Breast epithelium (tissue), 4 donors: ENCODE measurements around the gene CIRBP. TPM values are rescaled to one million over a fixed set of nuclear protein-coding genes. Genes with fewer than 3 reads are reported as not detected.

Experiments
- DNase-seq, 2 donors: peaks; one replicate each; pipeline ENCODE4 v3.0.0-alpha.2; 2019; ENCODE audit warnings: low spot score in 2 of 2
- H3K27ac ChIP-seq, 2 donors: fragments of 200-600 bp; sonication (generic) in 1 of 2; one replicate each; pipeline ENCODE4 v1.5.1; 2016 to 2019; ENCODE audit warnings: mild to moderate bottlenecking in 1 of 2
- H3K27me3 ChIP-seq, 2 donors: fragments of 200-600 bp; sonication (generic) in 1 of 2; one replicate each; pipeline versions ENCODE4 v1.5.1 to v1.6.0; 2017 to 2019; ENCODE audit warnings: control low read depth in 1 of 2, mild to moderate bottlenecking in 1 of 2
- H3K36me3 ChIP-seq: fragments of 200-600 bp; one replicate; pipeline ENCODE4 v1.5.1; 2019
- H3K4me1 ChIP-seq, 2 donors: fragments of 200-600 bp; sonication (generic); one replicate each; pipeline ENCODE4 v1.5.1; 2016 to 2019; ENCODE audit warnings: control low read depth in 1 of 2
- H3K4me3 ChIP-seq, 3 donors: fragments of 200-600 bp; sonication (generic); 1 replicate in 2 of 3; 2 replicates in 1 of 3; pipeline ENCODE4 v1.5.1; 2016 to 2019; ENCODE audit warnings: mild to moderate bottlenecking in 3 of 3, moderate library complexity in 2 of 3
- H3K9me3 ChIP-seq, 2 donors: fragments of 200-600 bp; sonication (generic) in 1 of 2; one replicate each; pipeline ENCODE4 v1.5.1; 2016 to 2019; ENCODE audit warnings: control low read depth in 1 of 2
- POLR2A ChIP-seq: fragments of 450-650 bp; IDR thresholded peaks from one replicate; pipeline ENCODE4 v1.6.1; 2016; ENCODE audit warnings: antibody characterized with exemption, mild to moderate bottlenecking, moderate library complexity
- POLR2AphosphoS5 ChIP-seq, 3 donors: sonication (generic); formaldehyde crosslinking; IDR thresholded peaks; one replicate each; pipeline ENCODE4 v1.6.1; 2017; ENCODE audit warnings: antibody characterized with exemption in 3 of 3
- intact Hi-C: fragments of 100-400 bp; cut with DNase I; formaldehyde crosslinking; loops from one replicate; pipeline ENCODE4 v1.15.1; 2023; ENCODE audit warnings: low total_unique reads
- total RNA-seq, 3 donors: library from RNA; depleted of rRNA; stranded (reverse); fragments of >200 nt; gene quantifications; one replicate each; pipeline ENCODE4 v1.1.0, GENCODE V29; 2016
- TF ChIP-seq, protein P1 (sequence below), 3 donors: fragments of 450-650 bp; IDR thresholded peaks; one replicate each; pipeline ENCODE4 v1.5.1; 2016 to 2017; ENCODE audit warnings: antibody characterized with exemption in 3 of 3, mild to moderate bottlenecking in 3 of 3, moderate library complexity in 3 of 3

Gene CIRBP
- total RNA-seq, 3 donors from 2014 or later = 458 to 758 (median 656) TPM

DNA sequence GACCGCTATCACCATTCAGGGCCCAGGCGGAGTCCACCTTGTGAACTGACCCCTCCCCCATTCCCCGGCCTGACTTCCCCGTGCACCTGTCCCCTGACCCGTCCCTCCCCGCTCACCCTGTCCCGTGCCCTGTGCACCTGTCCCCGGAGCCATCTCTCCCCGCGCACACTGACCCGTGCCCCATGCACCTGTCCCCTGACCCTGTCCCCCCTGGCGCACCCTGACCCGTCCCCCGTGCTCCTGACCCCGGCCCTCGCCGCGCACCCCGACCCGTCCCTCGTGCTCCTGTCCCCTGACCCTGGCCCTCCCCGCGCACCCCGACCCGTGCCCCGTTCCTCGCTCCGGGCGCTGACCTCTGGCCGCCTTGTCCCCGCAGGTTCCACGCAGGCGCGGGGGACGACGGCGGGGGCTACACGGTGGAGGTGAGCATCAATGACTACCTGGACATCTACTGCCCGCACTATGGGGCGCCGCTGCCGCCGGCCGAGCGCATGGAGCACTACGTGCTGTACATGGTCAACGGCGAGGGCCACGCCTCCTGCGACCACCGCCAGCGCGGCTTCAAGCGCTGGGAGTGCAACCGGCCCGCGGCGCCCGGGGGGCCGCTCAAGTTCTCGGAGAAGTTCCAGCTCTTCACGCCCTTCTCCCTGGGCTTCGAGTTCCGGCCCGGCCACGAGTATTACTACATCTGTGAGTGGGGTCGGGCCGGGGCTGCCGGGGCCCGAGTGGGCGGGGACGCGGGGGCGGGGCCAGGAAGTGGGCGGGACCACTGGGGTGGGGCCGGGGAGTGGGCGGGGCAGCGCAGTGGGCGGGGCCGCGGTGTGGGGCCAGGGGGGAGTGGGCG lies 26.3 kb downstream of the CIRBP start:
- peak overlapping the region in 2 of 3 donors; percentile 23 to 55 for H3K4me3 ChIP-seq
- DNase-seq = no peak
- H3K27me3 ChIP-seq = peaks cover 30 to 67% of the 10 kb centered on the region in 2 donors
- peaks cover 0 to 6% of the 10 kb centered on the region in 2 donors for H3K4me1 ChIP-seq
- TF ChIP-seq, protein P1, sequence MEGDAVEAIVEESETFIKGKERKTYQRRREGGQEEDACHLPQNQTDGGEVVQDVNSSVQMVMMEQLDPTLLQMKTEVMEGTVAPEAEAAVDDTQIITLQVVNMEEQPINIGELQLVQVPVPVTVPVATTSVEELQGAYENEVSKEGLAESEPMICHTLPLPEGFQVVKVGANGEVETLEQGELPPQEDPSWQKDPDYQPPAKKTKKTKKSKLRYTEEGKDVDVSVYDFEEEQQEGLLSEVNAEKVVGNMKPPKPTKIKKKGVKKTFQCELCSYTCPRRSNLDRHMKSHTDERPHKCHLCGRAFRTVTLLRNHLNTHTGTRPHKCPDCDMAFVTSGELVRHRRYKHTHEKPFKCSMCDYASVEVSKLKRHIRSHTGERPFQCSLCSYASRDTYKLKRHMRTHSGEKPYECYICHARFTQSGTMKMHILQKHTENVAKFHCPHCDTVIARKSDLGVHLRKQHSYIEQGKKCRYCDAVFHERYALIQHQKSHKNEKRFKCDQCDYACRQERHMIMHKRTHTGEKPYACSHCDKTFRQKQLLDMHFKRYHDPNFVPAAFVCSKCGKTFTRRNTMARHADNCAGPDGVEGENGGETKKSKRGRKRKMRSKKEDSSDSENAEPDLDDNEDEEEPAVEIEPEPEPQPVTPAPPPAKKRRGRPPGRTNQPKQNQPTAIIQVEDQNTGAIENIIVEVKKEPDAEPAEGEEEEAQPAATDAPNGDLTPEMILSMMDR (IDR thresholded peaks at IDR 0.05) = no peak
- TF ChIP-seq POLR2AphosphoS5 (IDR thresholded peaks at IDR 0.05) (no peak), POLR2A (no peak)
- no peak overlapping the region for H3K27ac ChIP-seq
- H3K9me3 ChIP-seq = no peaks in the 10 kb centered on the region
- no peaks in the 10 kb centered on the region for H3K36me3 ChIP-seq
- intact Hi-C loops = no loop called here

DNA sequence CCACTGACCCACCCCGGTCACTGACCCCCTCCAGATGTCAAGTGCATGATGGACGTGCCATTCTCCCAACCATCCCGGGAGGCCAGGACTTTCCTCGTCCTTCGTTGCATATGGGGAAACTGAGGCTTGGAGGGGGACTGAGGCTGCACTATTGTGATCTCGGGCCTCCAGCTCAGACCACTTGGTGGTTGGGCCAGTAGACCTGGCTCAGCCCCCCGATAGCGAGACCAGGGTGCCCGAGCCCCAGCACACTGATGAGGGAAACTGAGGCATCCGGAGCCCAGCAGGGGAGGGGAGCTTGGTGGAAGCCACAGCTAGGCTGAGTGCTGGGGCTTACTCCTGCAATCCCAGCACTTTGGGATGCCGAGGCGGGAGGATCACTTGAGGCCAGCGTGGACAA lies 26.9 kb downstream of the CIRBP start:
- no peak for DNase-seq
- intact Hi-C loops = no loop called here
- peaks cover 30 to 60% of the 10 kb centered on the region in 2 donors for H3K27me3 ChIP-seq
- H3K4me1 ChIP-seq = peaks cover 0 to 6% of the 10 kb centered on the region in 2 donors
- H3K4me3 ChIP-seq = peak overlapping the region in 1 of 3 donors; percentile 55
- H3K27ac ChIP-seq = no peak overlapping the region
- no peak for TF ChIP-seq POLR2AphosphoS5 (IDR thresholded peaks at IDR 0.05)
- TF ChIP-seq, protein P1 (IDR thresholded peaks at IDR 0.05) = no peak
- no peak for TF ChIP-seq POLR2A
- H3K9me3 ChIP-seq = no peaks in the 10 kb centered on the region
- H3K36me3 ChIP-seq = no peaks in the 10 kb centered on the region

DNA sequence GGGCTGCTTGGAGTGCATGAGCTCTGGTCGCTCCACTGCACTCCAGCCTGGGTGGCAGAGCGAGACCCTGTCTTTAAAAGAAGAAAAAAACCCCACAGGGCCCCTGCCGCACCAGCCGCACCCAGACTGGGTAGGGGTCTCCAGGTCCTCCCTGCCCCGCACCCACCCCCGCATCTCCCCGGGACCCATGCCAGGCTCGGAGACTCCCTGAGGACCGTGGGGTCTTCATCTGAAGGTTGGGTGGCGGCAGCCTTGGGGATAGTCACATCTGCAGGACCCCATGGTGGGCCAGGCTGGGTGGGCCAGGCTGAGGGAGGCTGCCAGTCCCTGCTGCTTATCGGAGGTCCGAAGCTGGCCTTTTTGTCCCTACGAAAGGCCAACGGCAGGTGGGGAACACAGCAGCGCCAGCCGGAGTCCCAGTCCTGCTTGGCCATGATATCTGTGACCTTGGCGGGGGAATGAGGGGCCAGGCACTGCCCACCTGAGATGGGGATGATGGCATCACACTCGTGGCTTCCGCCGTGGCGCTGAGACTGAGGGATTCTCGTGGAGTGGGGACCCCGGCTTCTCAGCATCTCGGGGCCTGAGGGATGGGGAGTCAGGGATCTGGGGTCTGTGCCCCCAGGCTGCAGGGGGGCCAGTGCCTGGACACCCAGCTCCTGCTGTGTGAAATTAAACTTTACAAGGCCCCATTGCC lies 27.6 kb downstream of the CIRBP start:
- no peaks in the 10 kb centered on the region for H3K36me3 ChIP-seq
- H3K27ac ChIP-seq = no peak overlapping the region
- H3K27me3 ChIP-seq = peaks cover 30 to 53% of the 10 kb centered on the region in 2 donors
- peaks cover 0 to 6% of the 10 kb centered on the region in 2 donors for H3K4me1 ChIP-seq
- no peak overlapping the region for H3K4me3 ChIP-seq
- no peak for DNase-seq
- no peaks in the 10 kb centered on the region for H3K9me3 ChIP-seq
- TF ChIP-seq, protein P1 (IDR thresholded peaks at IDR 0.05) = no peak
- TF ChIP-seq POLR2AphosphoS5 (IDR thresholded peaks at IDR 0.05) (no peak), POLR2A (no peak)
- intact Hi-C loops = no loop called here

DNA sequence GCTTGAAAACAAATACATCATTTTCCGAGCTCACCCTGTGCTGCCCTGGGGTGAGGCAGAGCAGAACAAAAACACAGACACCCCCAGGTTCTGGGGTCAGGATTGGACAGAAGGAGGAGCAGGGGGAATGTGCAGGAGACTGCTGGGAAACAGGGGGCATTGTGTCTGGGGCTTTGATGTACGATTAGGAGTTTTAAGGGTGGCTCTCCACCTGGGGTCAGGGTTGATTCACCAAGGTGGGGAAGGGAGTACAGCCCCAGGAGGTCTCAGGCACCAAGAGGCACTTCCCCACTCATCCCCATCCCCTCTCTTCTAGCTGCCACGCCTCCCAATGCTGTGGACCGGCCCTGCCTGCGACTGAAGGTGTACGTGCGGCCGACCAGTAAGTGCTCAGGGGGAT lies 29.1 kb downstream of the CIRBP start:
- DNase-seq = no peak
- peaks cover 0 to 6% of the 10 kb centered on the region in 2 donors for H3K4me1 ChIP-seq
- H3K27ac ChIP-seq = no peak overlapping the region
- no peaks in the 10 kb centered on the region for H3K36me3 ChIP-seq
- TF ChIP-seq POLR2A = no peak
- TF ChIP-seq POLR2AphosphoS5 (IDR thresholded peaks at IDR 0.05) = no peak
- TF ChIP-seq, protein P1 (IDR thresholded peaks at IDR 0.05) = no peak
- H3K9me3 ChIP-seq = no peaks in the 10 kb centered on the region
- H3K27me3 ChIP-seq = peaks cover 29 to 38% of the 10 kb centered on the region in 2 donors
- no peak overlapping the region for H3K4me3 ChIP-seq
- intact Hi-C loops = no loop called here

DNA sequence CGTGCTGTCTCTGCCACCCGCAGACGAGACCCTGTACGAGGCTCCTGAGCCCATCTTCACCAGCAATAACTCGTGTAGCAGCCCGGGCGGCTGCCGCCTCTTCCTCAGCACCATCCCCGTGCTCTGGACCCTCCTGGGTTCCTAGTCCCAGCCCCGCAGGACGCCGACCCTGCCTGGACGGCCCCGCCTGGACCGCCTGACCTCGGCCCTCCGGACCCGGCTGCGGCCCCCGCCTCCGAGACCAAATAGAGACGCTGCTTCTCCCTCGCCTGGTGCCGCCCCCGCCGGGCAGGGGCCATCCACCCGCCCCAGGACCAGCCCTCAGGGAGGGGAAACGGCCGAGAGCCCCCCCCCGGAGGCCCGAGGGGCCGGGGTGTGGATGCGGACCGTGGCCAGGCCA lies 30.7 kb downstream of the CIRBP start:
- Histone ChIP-seq H3K27ac (no peak overlapping the region), H3K4me3 (no peak overlapping the region), H3K36me3 (no peaks in the 10 kb centered on the region), H3K9me3 (no peaks in the 10 kb centered on the region), H3K27me3 (peaks cover 15 to 23% of the 10 kb centered on the region in 2 donors), H3K4me1 (peaks cover 0 to 6% of the 10 kb centered on the region in 2 donors)
- TF ChIP-seq POLR2A = no peak
- TF ChIP-seq, protein P1 (IDR thresholded peaks at IDR 0.05) = no peak
- no peak for TF ChIP-seq POLR2AphosphoS5 (IDR thresholded peaks at IDR 0.05)
- DNase-seq = no peak
- intact Hi-C loops = no loop called here
